ENCODE measurements around the gene PPP2R5A. TPM values are rescaled to one million over a fixed set of nuclear protein-coding genes. Genes with fewer than 3 reads are reported as not detected.

The PPP2R5A gene
- total RNA-seq (10 to 100 TPM; 46.1 to 46.9 TPM), polyA plus RNA-seq (51.9 TPM)

- H3K36me3 ChIP-seq (ENCODE audit: insufficient read depth, low read length) = no peaks in the 10 kb centered on the region
- H3K4me3 ChIP-seq (ENCODE audit: low read length) = peak within 1 kb of the TSS; percentile 98
- no peaks in the 10 kb centered on the region for H3K27me3 ChIP-seq (ENCODE audit: insufficient read depth, low read length, poor library complexity, severe bottlenecking)
- H3K27me3 Mint-ChIP-seq = no peaks in the 10 kb centered on the region
- H3K36me3 Mint-ChIP-seq = peaks cover 0 to 27% (median 0%) of the 10 kb centered on the region in 3 donors
- peak; percentile 97 to 99 (median 99) for DNase-seq
- H3K9me3 ChIP-seq (ENCODE audit: low read length) = no peaks in the 10 kb centered on the region
- peaks cover 34 to 53% (median 45%) of the 10 kb centered on the region in 3 donors for H3K4me1 Mint-ChIP-seq
- H3K4me3 Mint-ChIP-seq = peak within 1 kb of the TSS; percentile 96 to 100 (median 99)
- POLR2A ChIA-PET = interaction anchor here (0.7 to 1.8 kb wide), 13 partner anchors 9 to 921 kb away, joined by 3 to 24 read pairs (median 4); partner anchors contain the start of genes DTL and INTS7
- peak within 1 kb of the TSS; percentile 91 to 100 (median 98) for H3K27ac Mint-ChIP-seq
- peaks cover 33% of the 10 kb centered on the region for H3K4me1 ChIP-seq (ENCODE audit: insufficient read depth, low read length)
- no peaks in the 10 kb centered on the region for H3K9me3 Mint-ChIP-seq
- CTCF ChIA-PET = interaction anchor here (1.0 to 3.4 kb wide), 5 partner anchors 15 to 250 kb away, joined by 3 to 34 read pairs (median 4); partner anchors contain the start of genes DTL and INTS7
- peak within 1 kb of the TSS; percentile 97 for H3K27ac ChIP-seq (ENCODE audit: low read depth, low read length)
These were observed at the start of gene PPP2R5A for GRCh38 chr1:212284744-212285684. Gene PPP2R5A (plus strand): TSS chr1:212285410. CDS start chr1:212286111, 701 bp downstream.

DNA sequence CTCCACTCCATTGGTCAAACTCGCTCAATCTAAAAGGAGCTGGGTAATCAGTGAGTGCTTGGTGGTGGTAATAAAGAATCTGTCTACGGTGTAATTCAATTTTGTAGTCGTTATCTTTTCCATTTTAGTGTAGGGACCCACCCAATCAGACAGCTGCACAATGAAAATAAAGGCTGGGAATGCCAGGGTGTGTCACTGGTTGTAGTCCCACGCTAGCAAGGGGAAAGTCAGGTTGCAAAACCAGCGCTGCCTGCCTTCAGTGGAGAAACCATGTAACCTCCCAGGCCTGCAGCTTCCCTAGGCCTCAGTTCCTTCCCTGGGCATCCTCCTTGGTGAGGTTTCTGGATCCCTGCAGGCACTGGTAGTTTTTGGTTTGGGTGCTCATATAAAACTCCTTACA is 49.4 kb upstream of the PPP2R5A start:
- CTCF ChIA-PET = no interaction called here
- Mint-ChIP-seq H3K4me1 (peaks cover 20 to 26% (median 23%) of the 10 kb centered on the region in 3 donors), H3K27me3 (no peaks in the 10 kb centered on the region), H3K4me3 (no peak overlapping the region), H3K9me3 (no peaks in the 10 kb centered on the region), H3K36me3 (no peaks in the 10 kb centered on the region), H3K27ac (no peak overlapping the region)
- Histone ChIP-seq H3K4me3 (ENCODE audit: low read length) (no peak overlapping the region), H3K27me3 (ENCODE audit: insufficient read depth, low read length, poor library complexity, severe bottlenecking) (no peaks in the 10 kb centered on the region), H3K36me3 (ENCODE audit: insufficient read depth, low read length) (no peaks in the 10 kb centered on the region), H3K9me3 (ENCODE audit: low read length) (no peaks in the 10 kb centered on the region), H3K27ac (ENCODE audit: low read depth, low read length) (no peak overlapping the region), H3K4me1 (ENCODE audit: insufficient read depth, low read length) (peaks cover 9% of the 10 kb centered on the region)
- POLR2A ChIA-PET = no interaction called here
- DNase-seq = no peak

DNA sequence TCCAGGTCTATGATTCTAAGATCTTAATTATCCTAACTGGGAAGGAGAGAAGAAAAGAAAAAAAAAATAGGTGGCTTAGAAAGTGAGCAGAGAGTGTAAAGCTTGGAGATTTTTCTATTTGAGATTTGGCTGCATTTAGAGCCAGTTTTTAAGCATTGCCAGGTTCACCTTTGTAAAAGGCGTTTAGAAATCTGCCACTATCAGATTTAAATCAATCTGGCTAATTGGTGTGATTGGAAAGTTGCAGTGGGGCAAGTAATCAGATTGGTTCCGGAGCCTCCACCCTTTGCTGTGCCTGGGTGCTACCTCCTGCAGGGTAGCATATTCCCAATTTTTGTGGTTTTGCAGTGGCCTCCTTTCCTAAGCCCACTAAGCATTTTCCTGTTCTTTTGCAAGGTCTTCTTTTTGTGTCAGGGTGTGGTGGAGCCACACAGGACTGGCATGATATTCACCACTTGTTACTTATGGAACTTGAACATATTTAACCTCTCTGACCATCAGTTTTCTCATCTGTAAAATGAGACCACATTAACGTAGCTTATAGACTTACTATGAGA is 48.5 kb upstream of the PPP2R5A start:
- Mint-ChIP-seq H3K27me3 (no peaks in the 10 kb centered on the region), H3K4me3 (no peak overlapping the region), H3K27ac (peak overlapping the region in 1 of 8 donors; percentile 77), H3K36me3 (no peaks in the 10 kb centered on the region), H3K4me1 (peaks cover 14 to 21% (median 16%) of the 10 kb centered on the region in 3 donors), H3K9me3 (no peaks in the 10 kb centered on the region)
- ChIA-PET POLR2A (no interaction called here), CTCF (no interaction called here)
- Histone ChIP-seq H3K27ac (ENCODE audit: low read depth, low read length) (no peak overlapping the region), H3K36me3 (ENCODE audit: insufficient read depth, low read length) (no peaks in the 10 kb centered on the region), H3K9me3 (ENCODE audit: low read length) (no peaks in the 10 kb centered on the region), H3K4me3 (ENCODE audit: low read length) (no peak overlapping the region), H3K27me3 (ENCODE audit: insufficient read depth, low read length, poor library complexity, severe bottlenecking) (no peaks in the 10 kb centered on the region), H3K4me1 (ENCODE audit: insufficient read depth, low read length) (peaks cover 8% of the 10 kb centered on the region)
- DNase-seq = no peak

DNA sequence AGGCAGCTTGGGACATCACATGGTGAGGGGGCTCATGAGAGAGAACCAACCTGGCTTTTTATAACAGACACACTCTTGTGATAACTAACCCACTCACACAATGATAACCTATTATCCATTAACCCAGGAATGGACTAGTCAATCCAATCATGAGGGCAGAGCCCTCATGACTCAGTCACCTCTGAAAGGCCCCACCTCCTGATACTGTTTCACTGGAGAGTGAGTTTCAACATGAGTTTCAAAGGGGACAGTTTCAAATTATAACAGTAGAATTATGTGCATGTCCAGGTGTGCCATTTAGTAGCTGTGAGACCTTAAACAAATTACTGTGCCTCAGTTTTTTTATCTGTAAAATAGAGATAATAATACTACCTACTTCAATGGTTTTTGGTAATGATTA is 47.6 kb upstream of the PPP2R5A start:
- Histone ChIP-seq H3K27me3 (ENCODE audit: insufficient read depth, low read length, poor library complexity, severe bottlenecking) (no peaks in the 10 kb centered on the region), H3K36me3 (ENCODE audit: insufficient read depth, low read length) (no peaks in the 10 kb centered on the region), H3K27ac (ENCODE audit: low read depth, low read length) (no peak overlapping the region), H3K9me3 (ENCODE audit: low read length) (no peaks in the 10 kb centered on the region), H3K4me3 (ENCODE audit: low read length) (no peak overlapping the region), H3K4me1 (ENCODE audit: insufficient read depth, low read length) (peaks cover 6% of the 10 kb centered on the region)
- peaks cover 2 to 4% of the 10 kb centered on the region in 2 donors for H3K27me3 Mint-ChIP-seq
- no peaks in the 10 kb centered on the region for H3K36me3 Mint-ChIP-seq
- ChIA-PET CTCF (no interaction called here), POLR2A (no interaction called here)
- peaks cover 5 to 19% (median 14%) of the 10 kb centered on the region in 3 donors for H3K4me1 Mint-ChIP-seq
- no peak overlapping the region for H3K4me3 Mint-ChIP-seq
- no peaks in the 10 kb centered on the region for H3K9me3 Mint-ChIP-seq
- DNase-seq = no peak
- H3K27ac Mint-ChIP-seq = no peak overlapping the region

DNA sequence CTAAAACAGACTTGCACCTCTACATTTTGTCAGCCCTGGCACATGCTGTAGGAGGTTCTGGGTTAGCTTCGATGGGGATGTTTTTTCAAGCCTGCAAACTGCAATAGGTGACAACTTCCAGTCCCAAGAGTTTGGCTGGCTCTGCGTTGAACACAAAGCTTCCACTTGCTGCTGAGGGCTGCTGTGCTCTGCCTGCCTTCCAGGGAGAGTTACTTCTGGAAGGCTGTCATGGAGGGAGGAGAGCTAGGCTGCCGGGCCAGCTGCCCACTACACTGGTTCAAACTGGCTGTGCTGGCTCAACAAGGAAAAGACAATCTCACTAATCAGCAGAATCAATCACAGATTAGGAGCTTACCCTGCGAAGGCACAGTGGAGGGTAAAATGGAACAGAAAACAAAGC is 46.7 kb upstream of the PPP2R5A start:
- Mint-ChIP-seq H3K36me3 (no peaks in the 10 kb centered on the region), H3K9me3 (no peaks in the 10 kb centered on the region), H3K27me3 (peaks cover 2 to 4% of the 10 kb centered on the region in 2 donors), H3K4me3 (no peak overlapping the region), H3K4me1 (peaks cover 5 to 19% (median 14%) of the 10 kb centered on the region in 3 donors), H3K27ac (peak overlapping the region in 2 of 8 donors; percentile 47 to 55)
- CTCF ChIA-PET = interaction anchor here (0.9 kb wide), 2 partner anchors 20 to 558 kb away, joined by 3 read pairs; no protein-coding TSS in a partner anchor
- Histone ChIP-seq H3K27ac (ENCODE audit: low read depth, low read length) (no peak overlapping the region), H3K4me3 (ENCODE audit: low read length) (no peak overlapping the region), H3K9me3 (ENCODE audit: low read length) (no peaks in the 10 kb centered on the region), H3K36me3 (ENCODE audit: insufficient read depth, low read length) (no peaks in the 10 kb centered on the region), H3K27me3 (ENCODE audit: insufficient read depth, low read length, poor library complexity, severe bottlenecking) (no peaks in the 10 kb centered on the region), H3K4me1 (ENCODE audit: insufficient read depth, low read length) (peaks cover 6% of the 10 kb centered on the region)
- no peak for DNase-seq
- POLR2A ChIA-PET = no interaction called here

DNA sequence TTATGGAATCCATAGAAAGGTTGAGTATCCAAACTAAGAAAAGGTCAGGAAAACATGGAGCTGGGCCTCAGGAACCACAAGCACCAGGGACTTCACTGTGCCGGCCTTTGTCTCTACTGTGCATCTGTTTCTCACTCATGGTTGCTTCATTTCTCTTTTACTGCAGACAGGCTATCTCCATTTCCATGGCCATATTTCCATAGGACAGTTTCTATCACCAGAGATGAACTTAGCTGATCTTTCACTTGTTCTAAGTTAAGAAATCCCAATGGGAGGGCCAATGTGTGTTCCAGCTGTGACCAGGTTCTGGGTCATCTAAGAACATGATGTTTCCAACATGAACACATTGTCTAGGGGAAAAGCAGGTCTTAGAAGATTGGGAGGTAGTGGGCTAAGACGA is 43.7 kb upstream of the PPP2R5A start:
- CTCF ChIA-PET = no interaction called here
- Histone ChIP-seq H3K27me3 (ENCODE audit: insufficient read depth, low read length, poor library complexity, severe bottlenecking) (no peaks in the 10 kb centered on the region), H3K9me3 (ENCODE audit: low read length) (no peaks in the 10 kb centered on the region), H3K36me3 (ENCODE audit: insufficient read depth, low read length) (no peaks in the 10 kb centered on the region), H3K27ac (ENCODE audit: low read depth, low read length) (peak overlapping the region; percentile 81), H3K4me1 (ENCODE audit: insufficient read depth, low read length) (peaks cover 6% of the 10 kb centered on the region), H3K4me3 (ENCODE audit: low read length) (no peak overlapping the region)
- H3K27ac Mint-ChIP-seq = peak overlapping the region in 3 of 8 donors; percentile 55 to 88 (median 61)
- H3K27me3 Mint-ChIP-seq = peaks cover 2 to 4% of the 10 kb centered on the region in 2 donors
- no peak for DNase-seq
- no peaks in the 10 kb centered on the region for H3K9me3 Mint-ChIP-seq
- no peak overlapping the region for H3K4me3 Mint-ChIP-seq
- POLR2A ChIA-PET = no interaction called here
- peaks cover 6 to 20% (median 12%) of the 10 kb centered on the region in 3 donors for H3K4me1 Mint-ChIP-seq
- no peaks in the 10 kb centered on the region for H3K36me3 Mint-ChIP-seq

DNA sequence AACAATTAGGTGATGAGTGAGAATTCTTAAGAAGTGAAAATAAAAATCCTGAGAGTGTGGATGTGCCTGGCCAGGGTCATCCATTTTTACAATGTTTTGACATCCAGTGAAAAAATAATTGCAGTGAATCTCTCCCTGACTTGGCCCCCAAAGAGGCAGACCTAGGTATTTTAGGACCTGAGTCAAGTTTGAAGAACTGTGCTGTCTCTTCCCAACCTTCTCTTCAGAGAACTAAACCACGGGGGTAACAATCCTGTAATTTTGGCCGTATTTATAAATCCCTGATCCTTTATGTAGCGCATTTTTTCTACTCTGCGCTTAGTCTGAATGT is 43.3 kb upstream of the PPP2R5A start:
- ChIA-PET POLR2A (no interaction called here), CTCF (no interaction called here)
- H3K27ac ChIP-seq (ENCODE audit: low read depth, low read length) = peak overlapping the region; percentile 81

More for the DNA sequence above, 43.3 kb upstream of the PPP2R5A start:
- Histone ChIP-seq H3K27me3 (ENCODE audit: insufficient read depth, low read length, poor library complexity, severe bottlenecking) (no peaks in the 10 kb centered on the region), H3K9me3 (ENCODE audit: low read length) (no peaks in the 10 kb centered on the region), H3K4me1 (ENCODE audit: insufficient read depth, low read length) (peaks cover 6% of the 10 kb centered on the region), H3K4me3 (ENCODE audit: low read length) (no peak overlapping the region), H3K36me3 (ENCODE audit: insufficient read depth, low read length) (no peaks in the 10 kb centered on the region)
- no peak for DNase-seq
- peak overlapping the region in 2 of 7 donors; percentile 19 to 68 for H3K4me3 Mint-ChIP-seq
- H3K36me3 Mint-ChIP-seq = no peaks in the 10 kb centered on the region
- peak overlapping the region in 7 of 8 donors; percentile 55 to 89 (median 85) for H3K27ac Mint-ChIP-seq
- H3K4me1 Mint-ChIP-seq = peaks cover 6 to 20% (median 12%) of the 10 kb centered on the region in 3 donors
- no peaks in the 10 kb centered on the region for H3K9me3 Mint-ChIP-seq
- peaks cover 2 to 4% of the 10 kb centered on the region in 2 donors for H3K27me3 Mint-ChIP-seq

All from CD8-positive, alpha-beta memory T cell (primary cell).